Liver (tissue), 9 donors: ENCODE measurements around the gene CSDE1. TPM values are rescaled to one million over a fixed set of nuclear protein-coding genes. Genes with fewer than 3 reads are reported as not detected.

ENCODE experiments used
- DNase-seq: peaks from one replicate; pipeline ENCODE4 v3.0.0-alpha.2; 2017; ENCODE audit warnings: low spot score
- H3K27ac ChIP-seq, 2 donors: one replicate each; pipeline ENCODE4 v1.7.0; 2013; ENCODE audit warnings: inconsistent platforms in 2 of 2, low read length in 2 of 2, control low read depth in 1 of 2, low read depth in 1 of 2, mild to moderate bottlenecking in 1 of 2
- H3K27me3 ChIP-seq, 4 donors: one replicate each; pipeline versions ENCODE4 v1.6.1 to v1.7.0; 2013; ENCODE audit warnings: low read length in 3 of 4, inconsistent platforms in 1 of 4, mild to moderate bottlenecking in 1 of 4, moderate library complexity in 1 of 4; ENCODE audit not compliant: control insufficient read depth in 4 of 4, insufficient read depth in 4 of 4
- H3K36me3 ChIP-seq, 4 donors: one replicate each; pipeline versions ENCODE4 v1.6.1 to v1.7.0; 2013; ENCODE audit warnings: low read length in 3 of 4, mild to moderate bottlenecking in 3 of 4, low read depth in 1 of 4, moderate library complexity in 1 of 4; ENCODE audit not compliant: control insufficient read depth in 4 of 4, insufficient read depth in 3 of 4
- H3K4me1 ChIP-seq, 4 donors: one replicate each; pipeline versions ENCODE4 v1.6.1 to v1.7.0; 2013; ENCODE audit warnings: low read length in 3 of 4, mild to moderate bottlenecking in 3 of 4, moderate library complexity in 1 of 4; ENCODE audit not compliant: control insufficient read depth in 4 of 4, insufficient read depth in 4 of 4
- H3K4me3 ChIP-seq, 3 donors: one replicate each; pipeline versions ENCODE4 v1.6.1 to v1.7.0; 2013; ENCODE audit warnings: low read length in 3 of 3, control low read depth in 1 of 3, low read depth in 1 of 3, mild to moderate bottlenecking in 1 of 3
- H3K9ac ChIP-seq, 2 donors: one replicate each; pipeline ENCODE4 v1.7.0; 2013; ENCODE audit warnings: low read length in 2 of 2, mild to moderate bottlenecking in 2 of 2, moderate library complexity in 2 of 2, control low read depth in 1 of 2, low read depth in 1 of 2
- H3K9me3 ChIP-seq, 4 donors: one replicate each; pipeline versions ENCODE4 v1.6.1 to v1.7.0; 2013; ENCODE audit warnings: low read length in 3 of 4; ENCODE audit not compliant: control insufficient read depth in 4 of 4
- ATF3 ChIP-seq: IDR thresholded peaks from 2 replicates; pipeline ENCODE4 v1.6.1; 2016; ENCODE audit warnings: antibody characterized with exemption
- CTCF ChIP-seq: fragments of 150-350 bp; IDR thresholded peaks from 2 replicates; pipeline ENCODE4 v1.5.1; 2017; ENCODE audit warnings: improper control_type of control experiment, low read depth, low read length; ENCODE audit not compliant: missing input control
- EGR1 ChIP-seq, 2 donors: IDR thresholded peaks; 2 replicates each; pipeline ENCODE4 v1.6.1; 2016 to 2018; ENCODE audit warnings: antibody characterized with exemption in 2 of 2, low read depth in 2 of 2
- FOXA1 ChIP-seq: IDR thresholded peaks from 2 replicates; pipeline ENCODE4 v1.6.1; 2016; ENCODE audit warnings: antibody characterized with exemption
- FOXA2 ChIP-seq: IDR thresholded peaks from 2 replicates; pipeline ENCODE4 v1.6.1; 2016; ENCODE audit warnings: antibody characterized with exemption
- GABPA ChIP-seq, 2 donors: IDR thresholded peaks in 1 of 2; conservative IDR thresholded peaks in 1 of 2; 2 replicates each; pipeline ENCODE4 v1.6.1; 2016; ENCODE audit warnings: antibody characterized with exemption in 2 of 2, mild to moderate bottlenecking in 1 of 2, moderate library complexity in 1 of 2
- HNF4A ChIP-seq, 2 donors: conservative IDR thresholded peaks; 2 replicates each; pipeline ENCODE4 v1.6.1; 2016; ENCODE audit warnings: antibody characterized with exemption in 2 of 2, mild to moderate bottlenecking in 2 of 2
- HNF4G ChIP-seq: IDR thresholded peaks from 2 replicates; pipeline ENCODE4 v1.6.1; 2016; ENCODE audit warnings: antibody characterized with exemption
- JUND ChIP-seq, 2 donors: IDR thresholded peaks; 2 replicates each; pipeline ENCODE4 v1.6.1; 2016; ENCODE audit warnings: antibody characterized with exemption in 2 of 2
- MAX ChIP-seq: IDR thresholded peaks from 2 replicates; pipeline ENCODE4 v1.6.1; 2016; ENCODE audit warnings: antibody characterized with exemption
- NR2F2 ChIP-seq: IDR thresholded peaks from 2 replicates; pipeline ENCODE4 v1.6.1; 2016; ENCODE audit warnings: antibody characterized with exemption
- RAD21 ChIP-seq, 2 donors: IDR thresholded peaks; 2 replicates each; pipeline ENCODE4 v1.6.1; 2016; ENCODE audit warnings: antibody characterized with exemption in 2 of 2, mild to moderate bottlenecking in 2 of 2
- RXRA ChIP-seq, 2 donors: IDR thresholded peaks; 2 replicates each; pipeline ENCODE4 v1.6.1; 2017 to 2018; ENCODE audit warnings: antibody characterized with exemption in 2 of 2, mild to moderate bottlenecking in 1 of 2
- TAF1 ChIP-seq: conservative IDR thresholded peaks from 2 replicates; pipeline ENCODE4 v1.6.1; 2016; ENCODE audit warnings: antibody characterized with exemption, mild to moderate bottlenecking
- YY1 ChIP-seq: IDR thresholded peaks from 2 replicates; pipeline ENCODE4 v1.6.1; 2016; ENCODE audit warnings: antibody characterized with exemption, mild to moderate bottlenecking
- ZBTB33 ChIP-seq: IDR thresholded peaks from 2 replicates; pipeline ENCODE4 v1.6.1; 2016; ENCODE audit warnings: antibody characterized with exemption
- WGBS: extraction: QIAGEN DNeasy Blood & Tissue Kit; methylation state at CpG from one replicate; pipeline ENCODE4 v1.1.7; 2013; 5-methylcytosine and 5-hydroxymethylcytosine counted together
- polyA plus RNA-seq, 2 donors: library from polyadenylated mRNA; stranded (reverse) in 1 of 2; unstranded in 1 of 2; fragments of 200-250 nt in 1 of 2; fragments of >200 nt in 1 of 2; fragmentation: Nextera tagmentation in 1 of 2; extraction: Ambion mirVana in 1 of 2; gene quantifications; one replicate each; pipeline versions ENCODE4 v1.2.1 to v1.2.3, GENCODE V29; 2013 to 2015
- total RNA-seq, 2 donors: library from RNA; depleted of rRNA; stranded (reverse); fragments of >200 nt; gene quantifications; one replicate each; pipeline ENCODE4 v1.2.3, GENCODE V29; 2014
- donor health status: healthy.
- donor health status: healthy.
- donor health status: healthy.
- donor health status: healthy.
- donor health status: healthy.

The CSDE1 gene
- total and polyA plus RNA-seq, 4 donors = 63.7 to 376 (median 132) TPM

GRCh38 chr1:114677691-114678090 is 80.1 kb downstream of the CSDE1 start:
- WGBS = 79% methylated on average over 5 of the region's 5 CpGs
- no peak for DNase-seq
- H3K4me3 ChIP-seq = no peak overlapping the region
- H3K27ac ChIP-seq = no peak overlapping the region
- no peaks in the 10 kb centered on the region for H3K4me1 ChIP-seq
- H3K9ac ChIP-seq = no peak overlapping the region
- no peaks in the 10 kb centered on the region for H3K9me3 ChIP-seq
- H3K36me3 ChIP-seq = no peaks in the 10 kb centered on the region
- TF ChIP-seq TAF1 = no peak
- H3K27me3 ChIP-seq = no peaks in the 10 kb centered on the region

- Histone ChIP-seq H3K9me3 (no peaks in the 10 kb centered on the region), H3K36me3 (no peaks in the 10 kb centered on the region), H3K27me3 (no peaks in the 10 kb centered on the region), H3K27ac (no peak overlapping the region), H3K9ac (no peak overlapping the region), H3K4me3 (no peak overlapping the region), H3K4me1 (no peaks in the 10 kb centered on the region)
- DNase-seq = no peak
- 90% methylated on average over 1 of the region's 1 CpG for WGBS
- TF ChIP-seq FOXA2 (no peak), HNF4A (conservative IDR thresholded peaks at IDR 0.05) (no peak), CTCF (no peak), YY1 (no peak), RXRA (IDR thresholded peaks at IDR 0.05) (no peak)
These were observed 81.7 kb downstream of the CSDE1 start for GRCh38 chr1:114676115-114676514.

- H3K27ac ChIP-seq = no peak overlapping the region
- H3K9me3 ChIP-seq = no peaks in the 10 kb centered on the region
- H3K9ac ChIP-seq = no peak overlapping the region
- H3K4me1 ChIP-seq = peaks cover 1 to 11% (median 9%) of the 10 kb centered on the region in 4 donors
- H3K36me3 ChIP-seq = no peaks in the 10 kb centered on the region
- no peak for DNase-seq
- H3K4me3 ChIP-seq = no peak overlapping the region
- WGBS = 86% methylated on average over 7 of the region's 7 CpGs
- TF ChIP-seq FOXA1 (no peak), TAF1 (no peak), ZBTB33 (no peak), YY1 (no peak), HNF4A (conservative IDR thresholded peaks at IDR 0.05) (no peak), GABPA (IDR thresholded peaks at IDR 0.05 in 1 of 2, conservative IDR thresholded peaks at IDR 0.05 in 1 of 2) (no peak), CTCF (no peak), ATF3 (no peak), FOXA2 (no peak), JUND (IDR thresholded peaks at IDR 0.05) (no peak), NR2F2 (no peak), RAD21 (IDR thresholded peaks at IDR 0.05) (no peak), EGR1 (IDR thresholded peaks at IDR 0.05; ENCODE audit: low read depth in 2 of 2) (no peak), HNF4G (no peak), MAX (no peak)
- no peaks in the 10 kb centered on the region for H3K27me3 ChIP-seq
These were observed 85.9 kb downstream of the CSDE1 start for GRCh38 chr1:114671939-114672275.
